ENCODE data around the gene ZNRF4.

- TF ChIP-seq CTCF (IDR thresholded peaks at IDR 0.05; ENCODE audit: low read depth, low read length) (no peak), POLR2A (IDR thresholded peaks at IDR 0.05; ENCODE audit: extremely low read depth, insufficient read length) (no peak)
Observed at GRCh38 chr19:5492281-5492634, 37.0 kb downstream of the ZNRF4 start.

All from NB4 (cell line).